Neural cell (in vitro differentiated cells): ENCODE data around the gene PACSIN2. TPM values are rescaled to one million over a fixed set of nuclear protein-coding genes. Genes with fewer than 3 reads are reported as not detected.

ENCODE experiments used
- H2AFZ ChIP-seq: fragments of 200-600, 300-800 bp; sonication (generic), shearing (Covaris generic); 2 replicates; pipeline ENCODE4 v1.6.0; 2014; ENCODE audit warnings: low read depth, mild to moderate bottlenecking, antibody characterized with exemption, low read length, moderate library complexity
- H3F3A ChIP-seq: fragments of 200-600 bp; shearing (Covaris generic); 2 replicates; pipeline ENCODE4 v1.6.1; 2016; ENCODE audit warnings: mild to moderate bottlenecking, moderate library complexity, mixed read lengths, antibody characterized with exemption, low read length; ENCODE audit not compliant: insufficient read depth, poor library complexity, severe bottlenecking
- H3K27ac ChIP-seq: fragments of 200-600, 300-800 bp; sonication (generic), shearing (Covaris generic); 2 replicates; pipeline ENCODE4 v1.5.1; 2014; ENCODE audit warnings: mild to moderate bottlenecking, low read length, moderate library complexity
- H3K27me3 ChIP-seq: fragments of 300-800, 200-600 bp; sonication (generic), shearing (Covaris generic); 2 replicates; pipeline ENCODE4 v1.6.0; 2014; ENCODE audit warnings: mild to moderate bottlenecking, low read depth, low read length, moderate library complexity; ENCODE audit not compliant: insufficient read depth
- H3K36me3 ChIP-seq: fragments of 300-800, 200-600 bp; sonication (generic), shearing (Covaris generic); 2 replicates; pipeline ENCODE4 v1.5.1; 2014; ENCODE audit warnings: mild to moderate bottlenecking, antibody characterized with exemption, low read length, moderate library complexity; ENCODE audit not compliant: insufficient read depth
- H3K4me2 ChIP-seq: fragments of 300-800, 200-600 bp; sonication (generic), shearing (Covaris generic); 2 replicates; pipeline ENCODE4 v1.6.0; 2014; ENCODE audit warnings: mild to moderate bottlenecking, low read length
- H3K4me3 ChIP-seq: fragments of 300-800, 200-600 bp; sonication (generic), shearing (Covaris generic); 2 replicates; pipeline ENCODE4 v1.5.1; 2014; ENCODE audit warnings: mild to moderate bottlenecking, low read length, moderate library complexity
- H3K79me2 ChIP-seq: fragments of 200-600 bp; shearing (Covaris generic); replicated peaks from 2 replicates; pipeline ENCODE4 v1.6.0; 2014; ENCODE audit warnings: mild to moderate bottlenecking, low read length, moderate library complexity; ENCODE audit not compliant: insufficient read depth
- H3K9ac ChIP-seq: fragments of 300-800, 200-600 bp; sonication (generic), shearing (Covaris generic); 2 replicates; pipeline ENCODE4 v1.6.1; 2016; ENCODE audit warnings: mild to moderate bottlenecking, low read length, mixed read lengths
- H3K9me2 ChIP-seq: fragments of 200-600 bp; shearing (Covaris generic); 2 replicates; pipeline ENCODE4 v1.6.1; 2016; ENCODE audit warnings: mild to moderate bottlenecking, low read length, mixed read lengths; ENCODE audit not compliant: insufficient read depth
- H3K9me3 ChIP-seq: fragments of 200-600, 300-800 bp; sonication (generic), shearing (Covaris generic); 2 replicates; pipeline ENCODE4 v1.6.1; 2016; ENCODE audit warnings: mild to moderate bottlenecking, mixed run types, low read length, moderate library complexity, mixed read lengths
- H4K20me1 ChIP-seq: fragments of 200-600 bp; shearing (Covaris generic); 2 replicates; pipeline ENCODE4 v1.6.1; 2016; ENCODE audit warnings: mild to moderate bottlenecking, mixed run types; ENCODE audit not compliant: insufficient read depth
- CTCF ChIP-seq: fragments of 450-650 bp; IDR thresholded peaks from 2 replicates; pipeline ENCODE4 v1.5.1; 2014; ENCODE audit warnings: antibody characterized with exemption, mild to moderate bottlenecking, moderate library complexity; ENCODE audit not compliant: poor library complexity, severe bottlenecking
- EP300 ChIP-seq: fragments of 450-650 bp; conservative IDR thresholded peaks from 2 replicates; pipeline ENCODE4 v1.6.1; 2014; ENCODE audit warnings: antibody characterized with exemption, mild to moderate bottlenecking, moderate library complexity; ENCODE audit not compliant: poor library complexity, severe bottlenecking
- EZH2 ChIP-seq: fragments of 200-600, 300-800 bp; shearing (Covaris generic), sonication (generic); IDR thresholded peaks from 2 replicates; pipeline ENCODE4 v1.6.1; 2014; ENCODE audit warnings: antibody characterized with exemption, low read length, borderline replicate concordance, mild to moderate bottlenecking; ENCODE audit not compliant: insufficient read depth, poor library complexity, severe bottlenecking
- MXI1 ChIP-seq: fragments of 450-650 bp; conservative IDR thresholded peaks from 2 replicates; pipeline ENCODE4 v1.6.1; 2014; ENCODE audit warnings: antibody characterized with exemption, mild to moderate bottlenecking; ENCODE audit not compliant: poor library complexity, severe bottlenecking
- POLR2AphosphoS5 ChIP-seq: IDR thresholded peaks from 2 replicates; pipeline ENCODE4 v1.6.1; 2012
- RAD21 ChIP-seq: fragments of 450-650 bp; conservative IDR thresholded peaks from 2 replicates; pipeline ENCODE4 v1.6.1; 2014; ENCODE audit warnings: antibody characterized with exemption, mild to moderate bottlenecking, moderate library complexity
- SMC3 ChIP-seq: fragments of 450-650 bp; conservative IDR thresholded peaks from 2 replicates; pipeline ENCODE4 v1.6.1; 2014; ENCODE audit warnings: antibody characterized with exemption, mild to moderate bottlenecking, moderate library complexity; ENCODE audit not compliant: poor library complexity
- TAF1 ChIP-seq: IDR thresholded peaks from 2 replicates; pipeline ENCODE4 v1.6.1; 2012; ENCODE audit warnings: low read depth
- polyA plus RNA-seq: library from polyadenylated mRNA; depleted of rRNA; stranded (reverse); fragments of >200 nt; gene quantifications from 2 replicates; pipeline ENCODE4 v1.2.3, GENCODE V29; 2014
- TF ChIP-seq, protein P1 (sequence below): IDR thresholded peaks from 2 replicates; pipeline ENCODE4 v1.6.1; 2012; ENCODE audit warnings: borderline replicate concordance

Gene PACSIN2
- polyA plus RNA-seq, 1 donor from 2014 or later = 47.2 TPM

- Histone ChIP-seq H3K27ac (no peak overlapping the region), H3K9me3 (peaks cover 3% of the 10 kb centered on the region), H3K79me2 (no peaks in the 10 kb centered on the region), H3K36me3 (no peaks in the 10 kb centered on the region), H3K9ac (no peak overlapping the region), H4K20me1 (no peaks in the 10 kb centered on the region), H3K4me2 (no peak overlapping the region), H3K9me2 (no peaks in the 10 kb centered on the region), H3K4me3 (no peak overlapping the region), H3F3A (no peaks in the 10 kb centered on the region), H2AFZ (no peak overlapping the region), H3K27me3 (no peaks in the 10 kb centered on the region)
- TF ChIP-seq TAF1 (no peak), POLR2AphosphoS5 (no peak), CTCF (no peak), SMC3 (no peak), EZH2 (no peak), EP300 (no peak), MXI1 (no peak), RAD21 (no peak)
- TF ChIP-seq, protein P1, sequence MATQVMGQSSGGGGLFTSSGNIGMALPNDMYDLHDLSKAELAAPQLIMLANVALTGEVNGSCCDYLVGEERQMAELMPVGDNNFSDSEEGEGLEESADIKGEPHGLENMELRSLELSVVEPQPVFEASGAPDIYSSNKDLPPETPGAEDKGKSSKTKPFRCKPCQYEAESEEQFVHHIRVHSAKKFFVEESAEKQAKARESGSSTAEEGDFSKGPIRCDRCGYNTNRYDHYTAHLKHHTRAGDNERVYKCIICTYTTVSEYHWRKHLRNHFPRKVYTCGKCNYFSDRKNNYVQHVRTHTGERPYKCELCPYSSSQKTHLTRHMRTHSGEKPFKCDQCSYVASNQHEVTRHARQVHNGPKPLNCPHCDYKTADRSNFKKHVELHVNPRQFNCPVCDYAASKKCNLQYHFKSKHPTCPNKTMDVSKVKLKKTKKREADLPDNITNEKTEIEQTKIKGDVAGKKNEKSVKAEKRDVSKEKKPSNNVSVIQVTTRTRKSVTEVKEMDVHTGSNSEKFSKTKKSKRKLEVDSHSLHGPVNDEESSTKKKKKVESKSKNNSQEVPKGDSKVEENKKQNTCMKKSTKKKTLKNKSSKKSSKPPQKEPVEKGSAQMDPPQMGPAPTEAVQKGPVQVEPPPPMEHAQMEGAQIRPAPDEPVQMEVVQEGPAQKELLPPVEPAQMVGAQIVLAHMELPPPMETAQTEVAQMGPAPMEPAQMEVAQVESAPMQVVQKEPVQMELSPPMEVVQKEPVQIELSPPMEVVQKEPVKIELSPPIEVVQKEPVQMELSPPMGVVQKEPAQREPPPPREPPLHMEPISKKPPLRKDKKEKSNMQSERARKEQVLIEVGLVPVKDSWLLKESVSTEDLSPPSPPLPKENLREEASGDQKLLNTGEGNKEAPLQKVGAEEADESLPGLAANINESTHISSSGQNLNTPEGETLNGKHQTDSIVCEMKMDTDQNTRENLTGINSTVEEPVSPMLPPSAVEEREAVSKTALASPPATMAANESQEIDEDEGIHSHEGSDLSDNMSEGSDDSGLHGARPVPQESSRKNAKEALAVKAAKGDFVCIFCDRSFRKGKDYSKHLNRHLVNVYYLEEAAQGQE = no peak
Observed at GRCh38 chr22:42990131-42990838, 24.7 kb downstream of the PACSIN2 start.

DNA sequence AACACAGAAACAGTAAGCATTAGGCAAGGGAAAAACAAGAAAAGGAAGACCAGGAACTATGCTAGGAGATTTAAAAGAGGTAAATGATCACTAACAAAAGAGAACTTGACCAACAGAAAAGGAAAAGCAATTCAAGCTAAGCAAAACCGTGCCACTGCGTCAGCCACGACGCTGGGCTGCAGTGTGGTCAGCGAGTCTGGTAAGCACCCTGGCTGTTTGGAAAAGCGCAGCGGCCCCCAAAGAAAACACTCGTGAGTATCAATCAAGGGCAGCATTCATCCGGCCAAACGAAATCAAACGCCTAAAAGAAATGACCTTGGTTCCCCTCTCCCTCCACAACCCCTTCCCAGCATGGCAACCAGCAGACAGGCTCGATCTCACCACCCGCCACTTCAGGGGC, 28.8 kb downstream of the PACSIN2 start:
- Histone ChIP-seq H3K27me3 (no peaks in the 10 kb centered on the region), H3K4me3 (no peak overlapping the region), H3K9ac (no peak overlapping the region), H3K36me3 (no peaks in the 10 kb centered on the region), H2AFZ (no peak overlapping the region), H3K4me2 (no peak overlapping the region), H3K27ac (no peak overlapping the region), H4K20me1 (no peaks in the 10 kb centered on the region), H3F3A (no peaks in the 10 kb centered on the region), H3K9me2 (no peaks in the 10 kb centered on the region), H3K79me2 (no peaks in the 10 kb centered on the region), H3K9me3 (no peaks in the 10 kb centered on the region)
- no peak for TF ChIP-seq MXI1
- TF ChIP-seq RAD21 = no peak
